IgD-negative memory B cell (primary cell): ENCODE data around the gene DNAJB14. TPM values are rescaled to one million over a fixed set of nuclear protein-coding genes. Genes with fewer than 3 reads are reported as not detected.
"Not testable (repeated sequence)": the region's sequence is repeated elsewhere in the genome, so short reads cannot be mapped to it uniquely, and the experiment has no call there.

Experiments used
- H3K27ac Mint-ChIP-seq, 3 donors: one replicate each; pipeline ENCODE4 v1.8.0; 2020 to 2022; ENCODE audit warnings: mild to moderate bottlenecking in 3 of 3, mixed read lengths in 3 of 3, moderate library complexity in 1 of 3
- H3K27me3 Mint-ChIP-seq: one replicate; pipeline ENCODE4 v1.8.0; 2021; ENCODE audit warnings: mixed read lengths
- H3K36me3 Mint-ChIP-seq: one replicate; pipeline ENCODE4 v1.8.0; 2020; ENCODE audit warnings: mild to moderate bottlenecking, mixed read lengths
- H3K4me1 Mint-ChIP-seq, 3 donors: one replicate each; pipeline ENCODE4 v1.8.0; 2020 to 2022; ENCODE audit warnings: mixed read lengths in 3 of 3, mild to moderate bottlenecking in 1 of 3
- H3K4me3 Mint-ChIP-seq, 4 donors: one replicate each; pipeline ENCODE4 v1.8.0; 2020 to 2022; ENCODE audit warnings: mild to moderate bottlenecking in 4 of 4, mixed read lengths in 4 of 4, moderate library complexity in 3 of 4
- H3K9me3 Mint-ChIP-seq, 3 donors: one replicate each; pipeline ENCODE4 v1.8.0; 2020 to 2021; ENCODE audit warnings: mixed read lengths in 3 of 3, mild to moderate bottlenecking in 1 of 3
- polyA plus RNA-seq: library from polyadenylated mRNA; unstranded; fragments of 300-500 nt; fragmentation: Illumina TruSeq; gene quantifications from one replicate; pipeline ENCODE4 v1.2.3, GENCODE V29; 2021

The DNAJB14 gene
- 50.8 TPM for polyA plus RNA-seq

DNA sequence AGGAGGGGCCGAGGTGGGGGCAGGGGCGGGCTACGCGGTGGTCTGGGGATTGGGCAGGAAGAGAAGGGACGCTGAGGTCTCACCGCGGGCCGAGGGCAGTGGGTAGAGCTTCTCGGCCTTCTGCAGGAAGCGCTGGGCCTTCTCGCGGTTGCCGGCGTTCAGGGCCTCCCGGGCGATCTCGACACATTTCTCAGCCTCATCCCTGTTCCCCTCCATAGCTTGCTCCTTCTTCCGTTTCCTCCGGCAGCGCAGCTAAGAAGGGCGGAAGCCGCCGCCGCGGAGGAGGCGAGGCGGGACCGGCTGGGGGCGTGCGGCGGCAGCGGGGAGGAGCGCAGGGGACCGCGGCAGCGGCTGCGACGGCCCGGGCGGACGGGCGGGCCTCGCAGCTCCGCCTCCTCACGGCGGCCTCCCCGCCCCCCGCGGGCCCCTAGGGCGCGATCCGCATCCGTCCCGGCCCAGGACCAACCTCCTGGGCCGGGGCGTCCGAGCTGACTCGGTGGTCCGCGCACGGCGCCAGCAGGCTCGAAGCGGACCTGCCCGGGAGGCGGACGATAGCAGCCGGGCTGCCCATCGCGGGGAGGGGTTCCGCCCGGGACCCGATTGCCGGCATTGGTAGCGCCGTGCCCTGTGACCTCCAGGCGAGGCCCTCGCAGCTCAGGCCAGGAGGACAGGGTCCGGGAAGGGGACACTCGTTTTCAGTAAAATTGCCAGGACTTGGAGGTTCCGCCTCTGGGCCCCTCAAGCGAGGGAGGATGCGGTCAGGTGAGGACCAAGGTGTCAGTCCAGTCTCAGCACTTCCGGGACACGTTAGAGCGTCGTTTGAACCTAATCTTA is at the start of gene DNAJB14:
DNAJB14 (minus strand) TSS at position 263 of the 834 bp plus-strand sequence; CDS start at position 216, 47 bp downstream.
- Mint-ChIP-seq H3K27ac (peak within 1 kb of the TSS; percentile 91 to 99 (median 97)), H3K4me1 (peaks cover 22 to 49% (median 36%) of the 10 kb centered on the region in 3 donors), H3K4me3 (peak within 1 kb of the TSS; percentile 88 to 98 (median 98)), H3K27me3 (no peaks in the 10 kb centered on the region), H3K9me3 (no peaks in the 10 kb centered on the region), H3K36me3 (peaks cover 5% of the 10 kb centered on the region)

- no peak overlapping the region for H3K4me3 Mint-ChIP-seq
- H3K27me3 Mint-ChIP-seq = peaks cover 3% of the 10 kb centered on the region
- no peaks in the 10 kb centered on the region for H3K9me3 Mint-ChIP-seq
- peaks cover 1% of the 10 kb centered on the region for H3K36me3 Mint-ChIP-seq
- no peak overlapping the region for H3K27ac Mint-ChIP-seq
- peaks cover 0 to under 1% (median 0%) of the 10 kb centered on the region in 3 donors for H3K4me1 Mint-ChIP-seq
Observed at GRCh38 chr4:99991741-99992140, 45.3 kb upstream of the DNAJB14 start.

GRCh38 chr4:99987681-99988080 is 41.3 kb upstream of the DNAJB14 start:
- H3K27me3 Mint-ChIP-seq = peaks cover 3% of the 10 kb centered on the region
- peaks cover 8% of the 10 kb centered on the region for H3K36me3 Mint-ChIP-seq
- no peaks in the 10 kb centered on the region for H3K4me1 Mint-ChIP-seq
- no peak overlapping the region for H3K4me3 Mint-ChIP-seq
- H3K9me3 Mint-ChIP-seq = peaks cover 0 to 2% (median 0%) of the 10 kb centered on the region in 3 donors
- no peak overlapping the region for H3K27ac Mint-ChIP-seq

GRCh38 chr4:99986792-99987191 is 40.4 kb upstream of the DNAJB14 start:
- Mint-ChIP-seq H3K27ac (no peak overlapping the region), H3K4me1 (no peaks in the 10 kb centered on the region), H3K36me3 (peaks cover 8% of the 10 kb centered on the region), H3K4me3 (no peak overlapping the region), H3K9me3 (peaks cover 0 to 2% (median 0%) of the 10 kb centered on the region in 3 donors), H3K27me3 (peaks cover 8% of the 10 kb centered on the region)

DNA sequence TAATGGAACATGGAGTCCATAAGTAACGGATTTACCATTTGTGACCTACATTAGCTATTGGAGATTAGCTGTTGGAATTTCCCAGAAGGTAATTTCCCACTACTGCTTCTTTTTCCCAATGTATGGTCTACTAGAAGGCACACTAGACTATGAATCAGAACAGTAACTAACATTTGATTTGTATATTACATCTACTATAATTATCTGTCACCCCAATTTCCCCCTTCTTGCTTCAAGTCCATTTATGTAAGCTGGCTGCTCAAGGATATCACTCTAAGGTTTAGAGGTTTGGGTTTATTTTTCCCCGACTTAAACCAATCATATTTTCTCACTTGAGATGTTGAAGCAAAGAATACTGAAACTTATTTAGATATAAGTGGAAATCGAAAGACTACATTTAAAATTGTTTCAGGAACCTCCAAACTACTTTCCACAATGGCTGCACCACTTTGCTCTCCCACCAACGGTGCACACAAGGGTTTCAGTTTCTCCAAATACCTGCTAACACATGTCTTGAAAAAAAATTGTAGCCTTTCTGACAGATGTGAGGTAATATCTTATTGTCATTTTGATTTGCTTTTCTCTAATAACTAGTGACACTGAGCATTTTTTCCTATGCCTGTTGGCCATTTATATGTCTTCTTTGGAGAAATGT is 37.0 kb upstream of the DNAJB14 start:
- Mint-ChIP-seq H3K4me1 (no peaks in the 10 kb centered on the region), H3K27me3 (peaks cover 6% of the 10 kb centered on the region), H3K27ac (no peak overlapping the region), H3K36me3 (peaks cover 6% of the 10 kb centered on the region), H3K9me3 (peaks cover 0 to 4% (median 2%) of the 10 kb centered on the region in 3 donors), H3K4me3 (no peak overlapping the region)

DNA sequence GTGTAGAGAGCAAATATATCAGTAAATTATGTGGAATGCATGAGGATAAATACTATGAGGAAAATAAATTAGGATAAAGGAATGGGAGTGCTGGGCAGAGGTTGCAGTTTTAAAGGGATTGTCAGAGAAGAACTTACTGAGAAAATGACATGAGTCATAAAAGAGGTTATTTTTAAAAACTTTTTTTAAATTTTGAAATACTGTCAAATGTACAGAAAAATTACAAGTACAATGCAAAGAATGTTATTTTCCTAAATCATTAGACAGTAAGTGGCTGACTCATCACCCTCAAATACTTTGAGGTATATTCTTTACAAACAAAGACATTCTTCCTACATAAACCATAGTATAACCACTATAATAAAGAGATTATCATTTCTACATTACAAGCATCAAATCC is 33.5 kb upstream of the DNAJB14 start:
- no peak overlapping the region for H3K4me3 Mint-ChIP-seq
- H3K27ac Mint-ChIP-seq = no peak overlapping the region
- H3K4me1 Mint-ChIP-seq = no peaks in the 10 kb centered on the region
- H3K27me3 Mint-ChIP-seq = peaks cover 6% of the 10 kb centered on the region
- H3K9me3 Mint-ChIP-seq = peaks cover 2 to 16% (median 4%) of the 10 kb centered on the region in 3 donors
- peaks cover 6% of the 10 kb centered on the region for H3K36me3 Mint-ChIP-seq

DNA sequence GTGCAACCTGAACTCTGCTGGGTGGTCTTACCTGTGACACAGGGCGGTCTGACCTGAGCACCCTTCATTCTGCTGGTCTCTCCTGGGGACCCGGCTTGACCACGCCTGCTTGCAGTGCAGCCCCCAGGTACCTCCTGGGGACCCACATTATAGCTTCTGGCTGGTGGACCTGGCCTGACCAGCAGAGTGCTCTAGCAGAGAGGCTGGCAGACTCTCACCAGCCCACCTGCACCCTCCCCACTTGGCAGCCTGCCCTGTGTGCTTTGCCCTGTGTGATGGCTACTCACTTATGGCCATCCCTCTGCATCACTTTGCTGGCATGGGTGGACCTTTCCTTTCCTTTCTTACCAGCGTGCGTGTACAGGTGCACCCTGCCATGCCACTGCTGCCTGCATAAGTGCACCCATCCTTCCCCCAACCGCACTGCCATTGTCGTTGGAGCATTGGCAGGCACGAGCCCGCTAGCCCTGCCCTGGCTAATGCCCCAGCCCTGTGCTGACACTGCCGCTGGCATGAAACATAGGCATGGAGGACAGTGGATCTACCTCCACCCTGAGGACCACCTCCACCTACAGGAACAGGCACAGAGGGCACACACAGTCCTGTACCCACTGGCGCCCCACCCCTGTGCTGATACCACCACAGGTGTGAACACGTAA is 25.2 kb upstream of the DNAJB14 start:
- no peaks in the 10 kb centered on the region for H3K27me3 Mint-ChIP-seq
- no peak overlapping the region for H3K4me3 Mint-ChIP-seq
- peaks cover 3% of the 10 kb centered on the region for H3K36me3 Mint-ChIP-seq
- no peak overlapping the region for H3K27ac Mint-ChIP-seq
- H3K9me3 Mint-ChIP-seq = peaks cover 3 to 21% (median 6%) of the 10 kb centered on the region in 3 donors
- H3K4me1 Mint-ChIP-seq = no peaks in the 10 kb centered on the region

- Mint-ChIP-seq H3K9me3 (peaks cover 0 to 6% (median 3%) of the 10 kb centered on the region in 3 donors), H3K36me3 (peaks cover 4% of the 10 kb centered on the region), H3K4me1 (no peaks in the 10 kb centered on the region), H3K27ac (no peak overlapping the region), H3K4me3 (no peak overlapping the region), H3K27me3 (no peaks in the 10 kb centered on the region)
Observed at GRCh38 chr4:99968330-99968729, 21.9 kb upstream of the DNAJB14 start.

- Mint-ChIP-seq H3K27me3 (no peaks in the 10 kb centered on the region), H3K36me3 (peaks cover 4% of the 10 kb centered on the region), H3K4me1 (no peaks in the 10 kb centered on the region), H3K9me3 (no peaks in the 10 kb centered on the region), H3K4me3 (no peak overlapping the region), H3K27ac (no peak overlapping the region)
Observed at GRCh38 chr4:99966692-99967091, 20.3 kb upstream of the DNAJB14 start.

GRCh38 chr4:99965674-99966350 is 19.4 kb upstream of the DNAJB14 start:
- no peaks in the 10 kb centered on the region for H3K4me1 Mint-ChIP-seq
- H3K36me3 Mint-ChIP-seq = peaks cover 4% of the 10 kb centered on the region

DNA sequence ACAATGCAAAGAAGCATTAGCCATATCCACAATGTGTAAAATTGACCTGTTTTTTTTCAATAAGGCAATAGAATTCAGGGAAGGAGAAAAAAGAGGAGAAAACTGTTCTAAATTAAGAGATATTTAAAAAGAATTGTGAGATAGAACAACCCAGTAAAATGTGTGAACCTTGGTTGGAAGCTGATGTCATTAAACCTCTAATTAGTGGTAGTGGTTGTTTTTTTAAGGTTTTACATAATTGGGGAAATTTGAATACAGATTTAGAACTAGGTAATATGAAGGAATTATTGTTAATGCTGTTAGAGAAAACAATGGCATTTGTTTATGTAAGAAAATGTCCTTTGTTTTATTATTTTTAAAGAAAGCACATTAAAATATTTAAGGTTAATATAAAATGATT is 18.8 kb upstream of the DNAJB14 start:
- Mint-ChIP-seq H3K27me3 (no peaks in the 10 kb centered on the region), H3K27ac (no peak overlapping the region), H3K9me3 (no peaks in the 10 kb centered on the region), H3K36me3 (peaks cover 4% of the 10 kb centered on the region), H3K4me3 (no peak overlapping the region), H3K4me1 (no peaks in the 10 kb centered on the region)

More at GRCh38 chr4:99965674-99966350, 19.4 kb upstream of the DNAJB14 start:
- H3K9me3 Mint-ChIP-seq = no peaks in the 10 kb centered on the region
- no peak overlapping the region for H3K4me3 Mint-ChIP-seq
- H3K27ac Mint-ChIP-seq = no peak overlapping the region
- H3K27me3 Mint-ChIP-seq = no peaks in the 10 kb centered on the region

DNA sequence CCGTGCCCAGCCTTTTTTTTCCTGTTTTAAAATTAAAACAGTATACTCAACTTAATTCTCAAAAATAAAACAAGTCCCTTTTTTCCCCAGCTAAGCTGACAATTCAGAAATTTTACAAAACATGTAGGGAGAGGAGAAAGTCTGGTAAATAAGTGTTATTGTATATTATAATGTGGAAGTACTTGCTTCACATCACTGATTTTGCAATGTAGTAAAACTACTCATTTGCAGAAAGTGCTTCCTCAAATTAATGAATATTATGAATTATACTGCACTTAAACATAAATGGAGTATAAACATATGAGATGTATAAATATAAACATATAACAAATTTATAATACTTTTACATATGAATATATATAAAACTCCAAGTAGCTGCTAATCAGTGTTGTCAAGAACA is 15.3 kb upstream of the DNAJB14 start:
- no peaks in the 10 kb centered on the region for H3K4me1 Mint-ChIP-seq
- peaks cover 5% of the 10 kb centered on the region for H3K36me3 Mint-ChIP-seq
- no peak overlapping the region for H3K27ac Mint-ChIP-seq

DNA sequence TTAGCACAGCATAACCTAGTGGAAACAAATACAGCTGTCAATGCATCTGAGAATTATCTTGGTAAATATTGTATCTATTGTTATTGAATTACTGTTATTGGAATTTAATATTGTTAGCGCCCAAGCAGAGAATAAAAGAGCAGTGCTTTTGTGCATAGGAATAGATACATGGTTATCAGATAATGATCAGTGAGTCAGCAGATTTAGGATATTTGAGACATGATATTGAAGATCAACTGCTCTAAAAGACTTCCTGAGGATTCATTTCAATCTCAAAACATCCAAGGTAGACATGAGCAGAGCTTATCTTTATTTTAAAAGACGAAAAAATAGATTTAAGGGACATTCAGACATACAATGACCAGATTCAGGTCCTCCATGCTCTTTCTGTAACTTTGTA is 14.2 kb upstream of the DNAJB14 start:
- H3K4me3 Mint-ChIP-seq = no peak overlapping the region
- no peaks in the 10 kb centered on the region for H3K27me3 Mint-ChIP-seq
- H3K4me1 Mint-ChIP-seq = no peaks in the 10 kb centered on the region
- peaks cover 8% of the 10 kb centered on the region for H3K36me3 Mint-ChIP-seq
- H3K27ac Mint-ChIP-seq = no peak overlapping the region
- peaks cover 2 to 7% (median 6%) of the 10 kb centered on the region in 3 donors for H3K9me3 Mint-ChIP-seq

More for the DNA sequence above, 15.3 kb upstream of the DNAJB14 start:
- Mint-ChIP-seq H3K9me3 (peaks cover 0 to 7% (median 2%) of the 10 kb centered on the region in 3 donors), H3K4me3 (no peak overlapping the region), H3K27me3 (no peaks in the 10 kb centered on the region)

GRCh38 chr4:99958207-99958606 is 11.8 kb upstream of the DNAJB14 start:
- not testable (repeated sequence) for H3K27me3 Mint-ChIP-seq, H3K36me3 Mint-ChIP-seq, H3K9me3 Mint-ChIP-seq, H3K27ac Mint-ChIP-seq, H3K4me3 Mint-ChIP-seq, H3K4me1 Mint-ChIP-seq

- no peak overlapping the region for H3K4me3 Mint-ChIP-seq
- no peaks in the 10 kb centered on the region for H3K36me3 Mint-ChIP-seq
- H3K9me3 Mint-ChIP-seq = peaks cover 0 to 2% (median 0%) of the 10 kb centered on the region in 3 donors
- H3K27ac Mint-ChIP-seq = no peak overlapping the region
- H3K27me3 Mint-ChIP-seq = no peaks in the 10 kb centered on the region
- peaks cover 0 to 18% (median 9%) of the 10 kb centered on the region in 3 donors for H3K4me1 Mint-ChIP-seq
Observed at GRCh38 chr4:99950913-99951254, 4.5 kb upstream of the DNAJB14 start.
